A549 (cell line): ENCODE data around the gene EXOC1. TPM values are rescaled to one million over a fixed set of nuclear protein-coding genes. Genes with fewer than 3 reads are reported as not detected.

Source experiments
- ATAC-seq, 2 experiments: fragments of 200-7000 bp in 1 of 2; fragments of >200 bp in 1 of 2; cut with Nextera tagmentation in 1 of 2; cut with Tn5 transposase in 1 of 2; 3 replicates each; pipeline versions ENCODE4 v1.8.0 to v1.9.1; 2018 to 2020; ENCODE audit warnings: mild to moderate bottlenecking in 1 of 2, moderate library complexity in 1 of 2
- CTCF ChIA-PET: fragments of 300-600 bp; sonication (Branson Sonifier 250); formaldehyde crosslinking; extraction: SDS; loops from one replicate; lab custom pipeline; 2021; ENCODE audit warnings: antibody characterized with exemption, inconsistent platforms; lab: Yijun Ruan, JAX
- POLR2A ChIA-PET: fragments of 350-600 bp; formaldehyde crosslinking; extraction: SDS; loops from one replicate; lab custom pipeline; 2021; ENCODE audit warnings: antibody characterized with exemption, inconsistent platforms; lab: Yijun Ruan, JAX
- DNase-seq, 2 experiments: peaks; one replicate each; pipeline versions ENCODE4 v3.0.0 to v3.0.0-alpha.2; 2011 to 2016; ENCODE audit warnings: low read depth in 1 of 2, low spot score in 1 of 2
- FAIRE-seq: peaks from 2 replicates; lab custom pipeline; 2011; peaks lifted over from hg19 to GRCh38; lab: Jason Lieb, UNC
- H3K27ac ChIP-seq, 2 experiments: fragments of >200 bp; sonication (Bioruptor Twin); formaldehyde crosslinking; 3 replicates each; pipeline ENCODE4 v1.5.1; 2016 to 2017
- H3K4me1 ChIP-seq: fragments of >200 bp; sonication (Bioruptor Twin); formaldehyde crosslinking; 3 replicates; pipeline ENCODE4 v1.6.1; 2016
- H3K4me2 ChIP-seq: fragments of >200 bp; sonication (Bioruptor Twin); formaldehyde crosslinking; 3 replicates; pipeline ENCODE4 v1.6.1; 2016
- H3K4me3 ChIP-seq: fragments of >200 bp; sonication (Bioruptor Twin); formaldehyde crosslinking; 3 replicates; pipeline ENCODE4 v1.5.1; 2016
- H3K9me3 ChIP-seq: fragments of >200 bp; sonication (Bioruptor Twin); formaldehyde crosslinking; 3 replicates; pipeline ENCODE4 v1.6.1; 2016
- CBX2 ChIP-seq: fragments of 200-600 bp; sonication (generic); IDR thresholded peaks from 2 replicates; pipeline ENCODE4 v1.6.1; 2016; ENCODE audit warnings: low read depth, mild to moderate bottlenecking, borderline replicate concordance
- CBX8 ChIP-seq: fragments of 200-600 bp; sonication (generic); IDR thresholded peaks from 2 replicates; pipeline ENCODE4 v1.6.1; 2016
- CEBPB ChIP-seq, 2 experiments: fragments of >200 bp in 1 of 2; sonication (Bioruptor Twin) in 1 of 2; formaldehyde crosslinking in 1 of 2; IDR thresholded peaks; 2 replicates each; pipeline ENCODE4 v1.6.1; 2012 to 2016
- EHF ChIP-seq: fragments of 250-450 bp; sonication (Bioruptor Pico); IDR thresholded peaks from 2 replicates; pipeline ENCODE4 v1.5.0; 2020; ENCODE audit warnings: mild to moderate bottlenecking
- EHMT2 ChIP-seq: fragments of 200-600 bp; sonication (generic); IDR thresholded peaks from 2 replicates; pipeline ENCODE4 v1.6.1; 2016; ENCODE audit warnings: antibody characterized with exemption, low read depth, mild to moderate bottlenecking, moderate library complexity
- FOSL2 ChIP-seq, 2 experiments: fragments of 450-650 bp in 1 of 2; fragments of >200 bp in 1 of 2; sonication (Bioruptor Twin) in 1 of 2; formaldehyde crosslinking; IDR thresholded peaks; 2 replicates each; pipeline versions ENCODE4 v1.5.0 to v1.6.1; 2016 to 2020; ENCODE audit warnings: mild to moderate bottlenecking in 1 of 2, moderate library complexity in 1 of 2
- HES2 ChIP-seq: fragments of >200 bp; sonication (Bioruptor Twin); formaldehyde crosslinking; IDR thresholded peaks from 2 replicates; pipeline ENCODE4 v1.6.1; 2016
- HEYL ChIP-seq: fragments of 250-450 bp; sonication (Bioruptor Pico); IDR thresholded peaks from 2 replicates; pipeline ENCODE4 v1.8.0; 2021; ENCODE audit warnings: mild to moderate bottlenecking, moderate library complexity
- JUN ChIP-seq, 2 experiments: fragments of >200 bp; sonication (Bioruptor Twin); formaldehyde crosslinking; IDR thresholded peaks; 2 replicates in 1 of 2; 3 replicates in 1 of 2; pipeline ENCODE4 v1.6.1; 2016 to 2017
- JUNB ChIP-seq: fragments of >200 bp; sonication (Bioruptor Twin); formaldehyde crosslinking; IDR thresholded peaks from 2 replicates; pipeline ENCODE4 v1.6.1; 2016
- MAFK ChIP-seq: fragments of 450-650 bp; IDR thresholded peaks from 2 replicates; pipeline ENCODE4 v1.6.1; 2014; ENCODE audit not compliant: partially characterized antibody
- MYC ChIP-seq: IDR thresholded peaks from 2 replicates; pipeline ENCODE4 v1.6.1; 2012; ENCODE audit warnings: mild to moderate bottlenecking, inconsistent platforms, low read length, improper control_type of control experiment, borderline replicate concordance
- NPAS2 ChIP-seq: fragments of 250-450 bp; sonication (Bioruptor Pico); IDR thresholded peaks from 2 replicates; pipeline ENCODE4 v1.8.0; 2022; ENCODE audit warnings: mild to moderate bottlenecking, moderate library complexity, borderline replicate concordance
- RAD21 ChIP-seq, 2 experiments: fragments of >200 bp in 1 of 2; sonication (Bioruptor Twin) in 1 of 2; formaldehyde crosslinking in 1 of 2; IDR thresholded peaks in 1 of 2; conservative IDR thresholded peaks in 1 of 2; 2 replicates in 1 of 2; 3 replicates in 1 of 2; pipeline ENCODE4 v1.6.1; 2012 to 2018; ENCODE audit warnings: inconsistent platforms in 1 of 2
- RARB ChIP-seq: fragments of 250-450 bp; sonication (Bioruptor Pico); IDR thresholded peaks from 2 replicates; pipeline ENCODE4 v1.8.0; 2021; ENCODE audit warnings: mild to moderate bottlenecking, moderate library complexity
- SREBF2 ChIP-seq: fragments of 450-650 bp; IDR thresholded peaks from 2 replicates; pipeline ENCODE4 v1.6.1; 2014; ENCODE audit warnings: mild to moderate bottlenecking, moderate library complexity
- ZC3H11A ChIP-seq: fragments of 450-650 bp; IDR thresholded peaks from 2 replicates; pipeline ENCODE4 v1.6.1; 2014; ENCODE audit warnings: antibody characterized with exemption, mild to moderate bottlenecking
- ZFP36 ChIP-seq: fragments of 450-650 bp; IDR thresholded peaks from 2 replicates; pipeline ENCODE4 v1.6.1; 2014; ENCODE audit warnings: borderline replicate concordance; ENCODE audit not compliant: partially characterized antibody
- ZNF302 ChIP-seq: fragments of 250-450 bp; sonication (Bioruptor Pico); IDR thresholded peaks from 2 replicates; pipeline ENCODE4 v1.9.0; 2021; ENCODE audit warnings: inconsistent platforms, mild to moderate bottlenecking, moderate library complexity
- WGBS: methylation state at CpG from one replicate; pipeline ENCODE4 v1.1.6; 2017; ENCODE audit errors: missing lambda C conversion rate; 5-methylcytosine and 5-hydroxymethylcytosine counted together
- polyA plus RNA-seq, 4 experiments: library from polyadenylated mRNA; depleted of rRNA in 3 of 4; stranded (reverse); fragments of >200 nt; fragmentation: RNase III in 1 of 4; extraction: RNeasy Plus Mini Kit Qiagen cat#74134 plus additional on column Dnase treatment in 1 of 4; gene quantifications; 2 replicates in 3 of 4; 3 replicates in 1 of 4; pipeline ENCODE4 v1.2.3, GENCODE V29; 2011 to 2017
- TF ChIP-seq, protein P1 (sequence below): IDR thresholded peaks from 2 replicates; pipeline ENCODE4 v1.6.1; 2012
- TF ChIP-seq, protein P2 (sequence below): fragments of >200 bp; sonication (Bioruptor Twin); formaldehyde crosslinking; IDR thresholded peaks from 3 replicates; pipeline ENCODE4 v1.5.1; 2016
- TF ChIP-seq, protein P3 (sequence below): fragments of 200-600 bp; sonication (generic); IDR thresholded peaks from 2 replicates; pipeline ENCODE4 v1.6.1; 2016; ENCODE audit warnings: antibody characterized with exemption, mild to moderate bottlenecking, moderate library complexity

EXOC1 gene
- polyA plus RNA-seq, 2 of the 4 experiments (the other 2 are of a cell fraction): 12.8 to 22.4 TPM

DNA sequence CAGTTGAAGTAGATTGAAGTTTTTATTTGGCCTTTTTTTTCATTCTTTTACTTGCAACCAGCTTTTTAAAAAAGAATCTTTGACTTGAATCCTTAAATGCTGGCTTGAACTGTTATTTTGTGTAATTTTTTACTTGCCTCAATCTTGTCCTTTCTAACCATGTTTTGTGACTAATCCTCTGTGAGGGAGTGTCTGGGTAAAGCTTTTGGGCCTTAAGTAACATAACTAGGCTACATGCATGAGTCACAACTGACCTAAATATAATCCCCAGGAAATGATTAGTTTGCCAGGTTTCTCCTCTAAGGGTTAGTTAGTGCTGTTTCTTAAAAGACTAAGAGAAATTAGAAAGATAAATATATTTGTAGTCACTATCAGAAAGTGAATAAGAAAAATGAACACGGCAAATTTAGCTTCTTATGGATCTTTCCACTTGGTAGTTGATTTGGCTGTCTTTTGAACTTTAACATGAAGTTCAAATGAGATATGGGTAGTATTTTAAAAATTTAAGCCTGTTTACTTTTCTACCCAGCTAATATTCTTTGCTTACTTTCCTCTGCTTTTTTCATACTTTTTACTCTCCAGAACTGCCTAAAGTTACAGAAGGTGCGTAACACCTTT, 13.0 kb downstream of the EXOC1 start:
- ChIA-PET POLR2A (interaction anchor here (1.0 kb wide), 1 partner anchor 13 kb away, joined by 7 read pairs; the partner anchor contains the start of gene EXOC1), CTCF (interaction anchor here (0.9 to 1.4 kb wide), 4 partner anchors 12 to 468 kb away, joined by 3 to 4 read pairs (median 3); partner anchors contain the start of gene EXOC1)
- TF ChIP-seq FOSL2 (IDR thresholded peaks at IDR 0.05): peak; percentile 37; the same call in 1 of the 2 replicates
- TF ChIP-seq FOSL2 (CRISPR knock-in tag; IDR thresholded peaks at IDR 0.05): peak; percentile 77
- no peak for TF ChIP-seq NPAS2 (CRISPR knock-in tag)
- TF ChIP-seq CBX2: no peak
- TF ChIP-seq ZFP36: no peak
- TF ChIP-seq ZC3H11A: no peak
- TF ChIP-seq, protein P1, sequence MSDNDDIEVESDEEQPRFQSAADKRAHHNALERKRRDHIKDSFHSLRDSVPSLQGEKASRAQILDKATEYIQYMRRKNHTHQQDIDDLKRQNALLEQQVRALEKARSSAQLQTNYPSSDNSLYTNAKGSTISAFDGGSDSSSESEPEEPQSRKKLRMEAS: no peak
- no peak for TF ChIP-seq JUN (IDR thresholded peaks at IDR 0.05)
- no peak for TF ChIP-seq CBX8
- TF ChIP-seq, protein P2, sequence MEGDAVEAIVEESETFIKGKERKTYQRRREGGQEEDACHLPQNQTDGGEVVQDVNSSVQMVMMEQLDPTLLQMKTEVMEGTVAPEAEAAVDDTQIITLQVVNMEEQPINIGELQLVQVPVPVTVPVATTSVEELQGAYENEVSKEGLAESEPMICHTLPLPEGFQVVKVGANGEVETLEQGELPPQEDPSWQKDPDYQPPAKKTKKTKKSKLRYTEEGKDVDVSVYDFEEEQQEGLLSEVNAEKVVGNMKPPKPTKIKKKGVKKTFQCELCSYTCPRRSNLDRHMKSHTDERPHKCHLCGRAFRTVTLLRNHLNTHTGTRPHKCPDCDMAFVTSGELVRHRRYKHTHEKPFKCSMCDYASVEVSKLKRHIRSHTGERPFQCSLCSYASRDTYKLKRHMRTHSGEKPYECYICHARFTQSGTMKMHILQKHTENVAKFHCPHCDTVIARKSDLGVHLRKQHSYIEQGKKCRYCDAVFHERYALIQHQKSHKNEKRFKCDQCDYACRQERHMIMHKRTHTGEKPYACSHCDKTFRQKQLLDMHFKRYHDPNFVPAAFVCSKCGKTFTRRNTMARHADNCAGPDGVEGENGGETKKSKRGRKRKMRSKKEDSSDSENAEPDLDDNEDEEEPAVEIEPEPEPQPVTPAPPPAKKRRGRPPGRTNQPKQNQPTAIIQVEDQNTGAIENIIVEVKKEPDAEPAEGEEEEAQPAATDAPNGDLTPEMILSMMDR: no peak
- no peak for TF ChIP-seq MYC
- 0 out of 2 replicates have a peak, but pooled peaks have one; percentile 25 for TF ChIP-seq JUNB
- no peak for TF ChIP-seq RAD21 (conservative IDR thresholded peaks at IDR 0.05 in 1 of 2, IDR thresholded peaks at IDR 0.05 in 1 of 2)
- no peak for TF ChIP-seq CEBPB (IDR thresholded peaks at IDR 0.05)
- DNase-seq: peak in 1 of 2 experiments; percentile 67
- H3K4me3 ChIP-seq: no peak overlapping the region
- peaks cover 19% of the 10 kb centered on the region for H3K4me1 ChIP-seq
- 42% methylated on average over 2 of the region's 2 CpGs for WGBS
- H3K4me2 ChIP-seq: peak overlapping the region; percentile 67
- no peak for FAIRE-seq
- 0 out of 6 replicates have a peak overlapping the region, but pooled peaks of 1 of the 2 experiments have one; percentile 23 for H3K27ac ChIP-seq
- peak; percentile 85 to 89; a peak in 5 of 6 replicates for ATAC-seq
- no peaks in the 10 kb centered on the region for H3K9me3 ChIP-seq

DNA sequence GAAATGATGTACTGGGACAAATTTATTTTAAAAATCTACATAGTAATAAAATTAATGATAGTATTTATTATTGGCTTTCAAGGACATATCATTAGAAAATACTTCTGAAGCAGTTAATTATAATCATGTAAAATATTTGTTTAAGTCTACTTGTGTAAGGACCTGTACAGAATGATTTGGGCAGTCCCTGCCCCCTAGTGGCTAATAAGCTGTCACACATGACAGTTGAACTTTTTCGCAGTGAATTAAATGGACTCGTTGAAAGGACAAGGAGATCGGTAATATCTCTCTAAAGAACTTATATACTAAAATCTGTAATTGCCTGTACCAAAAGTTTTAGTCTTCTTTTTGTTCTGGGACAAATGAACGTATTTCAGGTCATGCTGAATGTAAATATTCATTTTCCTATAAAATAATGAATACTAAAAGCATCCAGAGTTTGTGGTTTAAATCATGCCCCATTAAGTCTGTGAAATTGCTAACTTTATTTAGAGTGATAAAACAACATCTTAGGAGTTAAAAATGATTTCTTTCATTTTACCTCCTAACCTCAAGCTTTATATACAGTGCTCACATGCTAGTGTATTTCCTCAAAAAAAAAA, 13.6 kb downstream of the EXOC1 start:
- FAIRE-seq: no peak
- peak; percentile 5 to 61 for DNase-seq
- TF ChIP-seq, protein P2: peak; percentile 63
- TF ChIP-seq EHF (no peak), RAD21 (conservative IDR thresholded peaks at IDR 0.05 in 1 of 2, IDR thresholded peaks at IDR 0.05 in 1 of 2) (peak; percentile 44 to 63; a peak in 4 of 5 replicates)
- ChIA-PET CTCF (interaction anchor here (0.7 to 1.4 kb wide), 6 partner anchors 9 to 469 kb away, joined by 3 to 4 read pairs (median 3); partner anchors contain the start of gene EXOC1), POLR2A (no interaction called here)
- Histone ChIP-seq H3K27ac (no peak overlapping the region), H3K4me1 (peaks cover 19% of the 10 kb centered on the region), H3K9me3 (no peaks in the 10 kb centered on the region), H3K4me3 (no peak overlapping the region), H3K4me2 (peak overlapping the region; percentile 67)
- peak in 1 of 2 experiments; percentile 87; a peak in 4 of 6 replicates for ATAC-seq
- 6% methylated on average over 4 of the region's 4 CpGs for WGBS

DNA sequence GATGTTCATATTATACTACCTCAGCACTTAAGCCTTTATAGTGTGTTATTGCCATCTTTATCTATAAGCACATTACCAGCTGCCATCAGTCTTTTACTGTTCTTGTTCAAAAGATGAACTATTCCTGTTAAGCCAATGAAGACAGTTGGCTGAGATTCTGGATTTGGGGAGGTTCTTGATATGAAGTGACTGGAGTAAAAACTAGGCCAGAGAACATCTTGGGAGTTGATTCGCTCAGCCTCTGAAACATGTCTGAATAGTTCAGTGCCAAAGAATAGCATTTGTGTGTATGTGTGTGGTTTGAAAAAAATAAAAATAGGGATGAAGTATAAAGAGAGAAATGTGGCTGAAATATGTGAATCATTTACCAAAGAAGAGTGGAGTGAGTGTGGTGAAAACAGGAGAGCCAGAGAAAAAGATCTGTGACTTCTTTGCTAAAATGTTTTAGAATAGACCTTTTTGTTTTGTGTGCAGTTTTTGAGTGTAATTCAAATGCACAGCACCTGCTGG, 15.2 kb downstream of the EXOC1 start:
- CTCF ChIA-PET: no interaction called here
- no peak for DNase-seq
- ATAC-seq: no peak
- H3K4me2 ChIP-seq: no peak overlapping the region
- WGBS: 100% methylated on average over 1 of the region's 1 CpG
- FAIRE-seq: no peak
- H3K27ac ChIP-seq: no peak overlapping the region
- POLR2A ChIA-PET: no interaction called here
- H3K9me3 ChIP-seq: no peaks in the 10 kb centered on the region
- H3K4me3 ChIP-seq: no peak overlapping the region
- H3K4me1 ChIP-seq: peaks cover 19% of the 10 kb centered on the region
- TF ChIP-seq SREBF2 (no peak), JUN (IDR thresholded peaks at IDR 0.05) (no peak), EHMT2 (no peak), JUNB (no peak), HES2 (no peak), MAFK (no peak), HEYL (CRISPR knock-in tag) (no peak), RARB (no peak), NPAS2 (CRISPR knock-in tag) (no peak), ZNF302 (CRISPR knock-in tag) (no peak)
- TF ChIP-seq, protein P1: no peak
- TF ChIP-seq, protein P3, sequence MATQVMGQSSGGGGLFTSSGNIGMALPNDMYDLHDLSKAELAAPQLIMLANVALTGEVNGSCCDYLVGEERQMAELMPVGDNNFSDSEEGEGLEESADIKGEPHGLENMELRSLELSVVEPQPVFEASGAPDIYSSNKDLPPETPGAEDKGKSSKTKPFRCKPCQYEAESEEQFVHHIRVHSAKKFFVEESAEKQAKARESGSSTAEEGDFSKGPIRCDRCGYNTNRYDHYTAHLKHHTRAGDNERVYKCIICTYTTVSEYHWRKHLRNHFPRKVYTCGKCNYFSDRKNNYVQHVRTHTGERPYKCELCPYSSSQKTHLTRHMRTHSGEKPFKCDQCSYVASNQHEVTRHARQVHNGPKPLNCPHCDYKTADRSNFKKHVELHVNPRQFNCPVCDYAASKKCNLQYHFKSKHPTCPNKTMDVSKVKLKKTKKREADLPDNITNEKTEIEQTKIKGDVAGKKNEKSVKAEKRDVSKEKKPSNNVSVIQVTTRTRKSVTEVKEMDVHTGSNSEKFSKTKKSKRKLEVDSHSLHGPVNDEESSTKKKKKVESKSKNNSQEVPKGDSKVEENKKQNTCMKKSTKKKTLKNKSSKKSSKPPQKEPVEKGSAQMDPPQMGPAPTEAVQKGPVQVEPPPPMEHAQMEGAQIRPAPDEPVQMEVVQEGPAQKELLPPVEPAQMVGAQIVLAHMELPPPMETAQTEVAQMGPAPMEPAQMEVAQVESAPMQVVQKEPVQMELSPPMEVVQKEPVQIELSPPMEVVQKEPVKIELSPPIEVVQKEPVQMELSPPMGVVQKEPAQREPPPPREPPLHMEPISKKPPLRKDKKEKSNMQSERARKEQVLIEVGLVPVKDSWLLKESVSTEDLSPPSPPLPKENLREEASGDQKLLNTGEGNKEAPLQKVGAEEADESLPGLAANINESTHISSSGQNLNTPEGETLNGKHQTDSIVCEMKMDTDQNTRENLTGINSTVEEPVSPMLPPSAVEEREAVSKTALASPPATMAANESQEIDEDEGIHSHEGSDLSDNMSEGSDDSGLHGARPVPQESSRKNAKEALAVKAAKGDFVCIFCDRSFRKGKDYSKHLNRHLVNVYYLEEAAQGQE: no peak
